Measurements from ENCODE around the gene TM7SF2. TPM values are rescaled to one million over a fixed set of nuclear protein-coding genes. Genes with fewer than 3 reads are reported as not detected.

Gene TM7SF2
- total and polyA plus RNA-seq, 2 of the 8 experiments (the other 6 are each of a cell fraction or from before 2014, with no cell fraction given) = 40.1 to 96.0 TPM

GRCh38 chr11:65087827-65088226 lies 23.8 kb upstream of the TM7SF2 start:
- no peak overlapping the region for H4K91ac ChIP-seq (replicated peaks; ENCODE audit: insufficient read length, low read length)
- no peak overlapping the region for H3K27ac ChIP-seq (ENCODE audit: low read depth, low read length)
- H3K23ac ChIP-seq (ENCODE audit: insufficient read length) = no peak overlapping the region
- H3K9me3 ChIP-seq (ENCODE audit: insufficient read depth in 2 of 2, low read depth in 1 of 2, low read length in 1 of 2) = no peaks in the 10 kb centered on the region
- peaks cover 7 to 13% of the 10 kb centered on the region in 2 experiments for H3K79me2 ChIP-seq (ENCODE audit: control insufficient read depth in 1 of 2, insufficient read depth in 2 of 2, low read length in 2 of 2)
- H3K56ac ChIP-seq (replicated peaks; ENCODE audit: insufficient read length, low read depth, low read length) = no peak overlapping the region
- no peak overlapping the region for H3K4me3 ChIP-seq (ENCODE audit: extremely low read depth in 1 of 4, insufficient read depth in 2 of 4, low read depth in 3 of 4, low read length in 4 of 4)
- H3K18ac ChIP-seq (ENCODE audit: extremely low read depth, low read length) = no peak overlapping the region
- no peak overlapping the region for H4K5ac ChIP-seq (ENCODE audit: insufficient read length, low read depth, low read length)
- ChIA-PET CTCF (ENCODE audit: partially characterized antibody) (interaction anchor here (2.2 kb wide), 1 partner anchor 20 kb away, joined by 6 read pairs; no protein-coding TSS in a partner anchor), POLR2A (ENCODE audit: partially characterized antibody) (interaction anchor here (6.7 to 16.8 kb wide), 3 partner anchors 10 to 27 kb away, joined by 50 to 230 read pairs (median 186); partner anchors contain the start of genes CDCA5, TM7SF2, VPS51 and ZFPL1)
- FAIRE-seq (no peak), DNase-seq (ENCODE audit: low read depth in 1 of 2, low spot score in 2 of 2) (no peak)
- no peaks in the 10 kb centered on the region for H3K27me3 ChIP-seq (replicated peaks in 1 of 4; ENCODE audit: control insufficient read depth in 3 of 4, extremely low read depth in 1 of 4, insufficient read depth in 3 of 4, low read length in 3 of 4)
- H2BK20ac ChIP-seq (ENCODE audit: low read length) = no peak overlapping the region
- H2BK15ac ChIP-seq (ENCODE audit: low read length) = no peak overlapping the region
- 96% methylated on average over 15 of the region's 15 CpGs; no CpG with 5 or more reads in 1 of the 2 experiments for WGBS, 2 experiments (ENCODE audit: extremely low coverage in 1 of 2, insufficient coverage in 1 of 2, insufficient read length in 1 of 2, insufficient replicate concordance in 2 of 2, low coverage in 1 of 2, low lambda C conversion rate in 2 of 2, missing lambda C conversion rate in 1 of 2)
- no peak overlapping the region for H4K8ac ChIP-seq (ENCODE audit: extremely low read depth, insufficient read depth, low read length)
- no peak overlapping the region for H3K9ac ChIP-seq (replicated peaks in 1 of 4; ENCODE audit: extremely low read depth in 1 of 4, low read depth in 3 of 4, low read length in 3 of 4)
- H2AK5ac ChIP-seq (ENCODE audit: low read depth, low read length) = no peak overlapping the region
- no peak overlapping the region for H2AFZ ChIP-seq (ENCODE audit: low read length)
- peaks cover 8% of the 10 kb centered on the region for H3K23me2 ChIP-seq (ENCODE audit: low read depth, low read length)
- no peak overlapping the region for H3K4ac ChIP-seq (replicated peaks; ENCODE audit: insufficient read length, low read depth, low read length)
- H2BK5ac ChIP-seq (ENCODE audit: low read depth, low read length) = no peak overlapping the region
- H3K36me3 ChIP-seq (ENCODE audit: control insufficient read depth in 2 of 4, insufficient read depth in 4 of 4, low read length in 3 of 4) = peaks cover 2 to 14% (median 11%) of the 10 kb centered on the region in 4 experiments; a peak in 6 of 8 replicates
- H3K79me1 ChIP-seq (ENCODE audit: low read depth, low read length) = peaks cover 14% of the 10 kb centered on the region
- H2BK120ac ChIP-seq (replicated peaks; ENCODE audit: low read depth, low read length) = no peak overlapping the region
- no peak overlapping the region for H2BK12ac ChIP-seq (ENCODE audit: low read depth, low read length)
- no peak overlapping the region for H3K4me2 ChIP-seq (ENCODE audit: insufficient read depth in 1 of 2, low read depth in 2 of 2, low read length in 2 of 2)
- peaks cover 0 to 4% of the 10 kb centered on the region in 2 experiments for H4K20me1 ChIP-seq (replicated peaks in 1 of 2; ENCODE audit: control insufficient read depth in 1 of 2, insufficient read depth in 2 of 2, low read length in 2 of 2)
- H3K4me1 ChIP-seq (replicated peaks in 1 of 4; ENCODE audit: control insufficient read depth in 3 of 4, insufficient read depth in 4 of 4, low read length in 3 of 4) = peaks cover 0 to 7% (median 3%) of the 10 kb centered on the region in 4 experiments; a peak in 5 of 7 replicates
- H3K14ac ChIP-seq (ENCODE audit: insufficient read length) = no peak overlapping the region
- no peak for TF ChIP-seq TAF7 (optimal IDR thresholded peaks at IDR 0.05; ENCODE audit: borderline replicate concordance, low read depth, low read length)
- no peak for TF ChIP-seq SP4 (IDR thresholded peaks at IDR 0.05; ENCODE audit: low read length)
- TF ChIP-seq ZNF274 (IDR thresholded peaks at IDR 0.05; ENCODE audit: borderline replicate concordance, extremely low read depth, low read length) = no peak
